ENCODE results near the gene GRIFIN. TPM values are rescaled to one million over a fixed set of nuclear protein-coding genes. Genes with fewer than 3 reads are reported as not detected.

GRIFIN gene
- total and polyA plus RNA-seq, 2 donors (not counting 1 experiment from before 2014, with no cell fraction given): not detected

GRCh38 chr7:2484868-2485267 lies 8.7 kb upstream of the GRIFIN start:
- Histone ChIP-seq H2AFZ (ENCODE audit: low read length) (no peak overlapping the region), H3K4me1 (ENCODE audit: control insufficient read depth, extremely low read depth, insufficient read depth, low read length) (peaks cover 8% of the 10 kb centered on the region), H3K27ac (ENCODE audit: insufficient read depth, low read length) (no peak overlapping the region), H3K4me2 (ENCODE audit: extremely low read depth, insufficient read depth, low read length) (no peak overlapping the region), H3K36me3 (ENCODE audit: control insufficient read depth, insufficient read depth, low read length) (no peaks in the 10 kb centered on the region), H3K4me3 (replicated peaks in 1 of 4; ENCODE audit: control extremely low read depth in 1 of 4, insufficient read depth in 1 of 4, low read depth in 3 of 4, low read length in 4 of 4) (no peak overlapping the region), H3K27me3 (ENCODE audit: control insufficient read depth, insufficient read depth, low read length) (peaks cover 3% of the 10 kb centered on the region), H3K9ac (ENCODE audit: insufficient read depth, low read length) (no peak overlapping the region), H3K79me2 (ENCODE audit: control insufficient read depth, insufficient read depth, low read length) (no peaks in the 10 kb centered on the region), H3K9me3 (ENCODE audit: control insufficient read depth, insufficient read depth, low read depth, low read length) (no peaks in the 10 kb centered on the region), H4K20me1 (ENCODE audit: control insufficient read depth, extremely low read depth, insufficient read depth, low read length) (no peaks in the 10 kb centered on the region)
- TF ChIP-seq EZH2 (IDR thresholded peaks at IDR 0.05; ENCODE audit: low read length, missing control alignments): no peak
- no peak for TF ChIP-seq CTCF (conservative IDR thresholded peaks at IDR 0.05 in 1 of 2, IDR thresholded peaks at IDR 0.05 in 1 of 2; ENCODE audit: low read depth in 1 of 2, low read length in 2 of 2)
- peak in 1 of 2 donors; percentile 20 for DNase-seq (ENCODE audit: low read depth in 2 of 2)

GRCh38 chr7:2483494-2483893 lies 7.3 kb upstream of the GRIFIN start:
- H3K9ac ChIP-seq (ENCODE audit: insufficient read depth, low read length): no peak overlapping the region
- no peaks in the 10 kb centered on the region for H3K36me3 ChIP-seq (ENCODE audit: control insufficient read depth, insufficient read depth, low read length)
- no peak overlapping the region for H3K4me2 ChIP-seq (ENCODE audit: extremely low read depth, insufficient read depth, low read length)
- H4K20me1 ChIP-seq (ENCODE audit: control insufficient read depth, extremely low read depth, insufficient read depth, low read length): no peaks in the 10 kb centered on the region
- no peak overlapping the region for H2AFZ ChIP-seq (ENCODE audit: low read length)
- H3K4me1 ChIP-seq (ENCODE audit: control insufficient read depth, extremely low read depth, insufficient read depth, low read length): peaks cover 11% of the 10 kb centered on the region
- TF ChIP-seq CTCF (conservative IDR thresholded peaks at IDR 0.05 in 1 of 2, IDR thresholded peaks at IDR 0.05 in 1 of 2; ENCODE audit: low read depth in 1 of 2, low read length in 2 of 2): no peak
- TF ChIP-seq EZH2 (IDR thresholded peaks at IDR 0.05; ENCODE audit: low read length, missing control alignments): no peak
- no peaks in the 10 kb centered on the region for H3K9me3 ChIP-seq (ENCODE audit: control insufficient read depth, insufficient read depth, low read depth, low read length)
- H3K79me2 ChIP-seq (ENCODE audit: control insufficient read depth, insufficient read depth, low read length): no peaks in the 10 kb centered on the region
- no peak overlapping the region for H3K27ac ChIP-seq (ENCODE audit: insufficient read depth, low read length)
- DNase-seq (ENCODE audit: low read depth in 2 of 2): no peak
- peaks cover 6% of the 10 kb centered on the region for H3K27me3 ChIP-seq (ENCODE audit: control insufficient read depth, insufficient read depth, low read length)
- H3K4me3 ChIP-seq (replicated peaks in 1 of 4; ENCODE audit: control extremely low read depth in 1 of 4, insufficient read depth in 1 of 4, low read depth in 3 of 4, low read length in 4 of 4): no peak overlapping the region

- H3K9ac ChIP-seq (ENCODE audit: insufficient read depth, low read length): no peak overlapping the region
- no peak overlapping the region for H2AFZ ChIP-seq (ENCODE audit: low read length)
- no peak overlapping the region for H3K4me2 ChIP-seq (ENCODE audit: extremely low read depth, insufficient read depth, low read length)
- H3K27me3 ChIP-seq (ENCODE audit: control insufficient read depth, insufficient read depth, low read length): peaks cover 6% of the 10 kb centered on the region
- H4K20me1 ChIP-seq (ENCODE audit: control insufficient read depth, extremely low read depth, insufficient read depth, low read length): no peaks in the 10 kb centered on the region
- no peak overlapping the region for H3K4me3 ChIP-seq (replicated peaks in 1 of 4; ENCODE audit: control extremely low read depth in 1 of 4, insufficient read depth in 1 of 4, low read depth in 3 of 4, low read length in 4 of 4)
- DNase-seq (ENCODE audit: low read depth in 2 of 2): peak in 1 of 2 donors; percentile 20
- H3K79me2 ChIP-seq (ENCODE audit: control insufficient read depth, insufficient read depth, low read length): no peaks in the 10 kb centered on the region
- no peaks in the 10 kb centered on the region for H3K9me3 ChIP-seq (ENCODE audit: control insufficient read depth, insufficient read depth, low read depth, low read length)
- TF ChIP-seq EZH2 (IDR thresholded peaks at IDR 0.05; ENCODE audit: low read length, missing control alignments) (no peak), CTCF (conservative IDR thresholded peaks at IDR 0.05 in 1 of 2, IDR thresholded peaks at IDR 0.05 in 1 of 2; ENCODE audit: low read depth in 1 of 2, low read length in 2 of 2) (no peak)
- H3K36me3 ChIP-seq (ENCODE audit: control insufficient read depth, insufficient read depth, low read length): no peaks in the 10 kb centered on the region
- no peak overlapping the region for H3K27ac ChIP-seq (ENCODE audit: insufficient read depth, low read length)
- peaks cover 12% of the 10 kb centered on the region for H3K4me1 ChIP-seq (ENCODE audit: control insufficient read depth, extremely low read depth, insufficient read depth, low read length)
These were observed 6.7 kb upstream of the GRIFIN start for GRCh38 chr7:2482725-2483451.

Measured in fibroblast of lung (primary cell).